Ascending aorta (tissue), 2 donors: Measurements from ENCODE around the gene KCNJ5. TPM values are rescaled to one million over a fixed set of nuclear protein-coding genes. Genes with fewer than 3 reads are reported as not detected.

ENCODE experiments used
- DNase-seq, 2 donors: peaks; one replicate each; pipeline ENCODE4 v3.0.0-alpha.2; 2019; ENCODE audit warnings: low spot score in 2 of 2
- H3K27ac ChIP-seq, 2 donors: fragments of 200-600 bp; sonication (generic); one replicate each; pipeline ENCODE4 v1.5.1; 2016 to 2017; ENCODE audit warnings: mild to moderate bottlenecking in 1 of 2
- H3K27me3 ChIP-seq: fragments of 200-600 bp; sonication (generic); one replicate; pipeline ENCODE4 v1.5.1; 2017
- H3K36me3 ChIP-seq, 2 donors: fragments of 200-600 bp; sonication (generic); one replicate each; pipeline ENCODE4 v1.5.1; 2016
- H3K4me1 ChIP-seq, 2 donors: fragments of 200-600 bp; sonication (generic); one replicate each; pipeline ENCODE4 v1.5.1; 2016 to 2017; ENCODE audit warnings: mild to moderate bottlenecking in 1 of 2
- H3K4me3 ChIP-seq, 2 donors: fragments of 200-600 bp; sonication (generic); one replicate each; pipeline ENCODE4 v1.5.1; 2016 to 2017; ENCODE audit warnings: mild to moderate bottlenecking in 1 of 2
- H3K9me3 ChIP-seq, 2 donors: fragments of 200-600 bp; sonication (generic); one replicate each; pipeline ENCODE4 v1.5.1; 2016
- CTCF ChIP-seq, 3 experiments: fragments of 200-600 bp in 2 of 3; fragments of 450-650 bp in 1 of 3; sonication (generic) in 2 of 3; IDR thresholded peaks; one replicate each; pipeline ENCODE4 v1.5.1; 2016 to 2019; ENCODE audit warnings: antibody characterized with exemption in 3 of 3, mild to moderate bottlenecking in 1 of 3, moderate library complexity in 1 of 3
- intact Hi-C: fragments of 100-400 bp; cut with DNase I; formaldehyde crosslinking; loops from one replicate; pipeline ENCODE4 v1.15.1; 2023
- total RNA-seq: library from RNA; depleted of rRNA; stranded (reverse); fragments of >200 nt; gene quantifications from one replicate; pipeline ENCODE4 v1.1.0, GENCODE V29; 2016

KCNJ5 gene
- 0.53 TPM for total RNA-seq

GRCh38 chr11:128890543-128891368 lies at the start of gene KCNJ5:
Gene KCNJ5 (plus strand): TSS chr11:128891356. CDS start chr11:128911274, 19,918 bp downstream.
- DNase-seq, result no peak
- H3K4me1 ChIP-seq, result peaks cover 8 to 9% of the 10 kb centered on the region in 2 donors
- H3K27me3 ChIP-seq, result no peaks in the 10 kb centered on the region
- intact Hi-C loops, result loop anchor here (2.0 to 10.0 kb wide), 3 partner anchors 14 to 366 kb away; no protein-coding TSS in a partner anchor
- TF ChIP-seq CTCF (IDR thresholded peaks at IDR 0.05), result no peak
- no peaks in the 10 kb centered on the region for H3K9me3 ChIP-seq
- peak within 1 kb of the TSS; percentile 76 to 77 for H3K4me3 ChIP-seq
- no peak within 1 kb of the TSS for H3K27ac ChIP-seq
- no peaks in the 10 kb centered on the region for H3K36me3 ChIP-seq

GRCh38 chr11:128841461-128842072 lies 49.6 kb upstream of the KCNJ5 start:
- Histone ChIP-seq H3K4me3 (no peak overlapping the region), H3K36me3 (no peaks in the 10 kb centered on the region), H3K27me3 (no peaks in the 10 kb centered on the region), H3K4me1 (peaks cover 0 to 2% of the 10 kb centered on the region in 2 donors), H3K9me3 (no peaks in the 10 kb centered on the region), H3K27ac (no peak overlapping the region)
- TF ChIP-seq CTCF (IDR thresholded peaks at IDR 0.05), result no peak
- intact Hi-C loops, result no loop called here
- DNase-seq, result no peak

GRCh38 chr11:128843198-128843785 lies 47.9 kb upstream of the KCNJ5 start:
- Histone ChIP-seq H3K27ac (no peak overlapping the region), H3K27me3 (no peaks in the 10 kb centered on the region), H3K9me3 (no peaks in the 10 kb centered on the region), H3K4me3 (no peak overlapping the region), H3K36me3 (no peaks in the 10 kb centered on the region), H3K4me1 (peaks cover 0 to 2% of the 10 kb centered on the region in 2 donors)
- TF ChIP-seq CTCF (IDR thresholded peaks at IDR 0.05), result no peak
- no peak for DNase-seq
- intact Hi-C loops, result no loop called here

DNA sequence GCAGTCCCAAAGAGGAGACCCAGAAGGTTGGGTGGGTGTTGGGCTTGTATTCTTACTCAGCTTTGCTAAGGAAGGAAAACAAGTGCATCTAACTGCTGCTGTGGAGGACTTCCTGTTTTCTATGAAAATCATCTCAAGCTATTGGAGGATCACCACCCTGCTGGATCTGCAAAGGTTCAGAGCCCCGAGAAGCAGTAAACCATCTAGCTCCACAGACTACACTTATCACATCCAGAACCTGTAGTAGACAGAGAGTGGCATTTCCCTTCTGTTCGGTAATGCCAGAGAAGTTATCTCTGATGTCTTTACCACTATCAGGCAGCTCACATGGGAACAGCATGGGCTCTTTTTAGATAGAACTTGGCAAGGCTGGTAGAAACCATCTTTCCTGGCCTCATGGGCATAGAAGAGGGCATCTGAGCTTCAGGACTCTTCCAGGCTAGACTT lies 45.8 kb upstream of the KCNJ5 start:
- H3K36me3 ChIP-seq, result no peaks in the 10 kb centered on the region
- no peaks in the 10 kb centered on the region for H3K27me3 ChIP-seq
- no peak for DNase-seq
- H3K4me1 ChIP-seq, result peaks cover 0 to 2% of the 10 kb centered on the region in 2 donors
- no peak overlapping the region for H3K27ac ChIP-seq
- no peaks in the 10 kb centered on the region for H3K9me3 ChIP-seq
- no peak overlapping the region for H3K4me3 ChIP-seq
- intact Hi-C loops, result no loop called here
- no peak for TF ChIP-seq CTCF (IDR thresholded peaks at IDR 0.05)

GRCh38 chr11:128846985-128847384 lies 44.2 kb upstream of the KCNJ5 start:
- H3K36me3 ChIP-seq, result no peaks in the 10 kb centered on the region
- no peak overlapping the region for H3K4me3 ChIP-seq
- no peaks in the 10 kb centered on the region for H3K9me3 ChIP-seq
- H3K27me3 ChIP-seq, result no peaks in the 10 kb centered on the region
- intact Hi-C loops, result no loop called here
- H3K27ac ChIP-seq, result no peak overlapping the region
- H3K4me1 ChIP-seq, result peaks cover 0 to 2% of the 10 kb centered on the region in 2 donors
- no peak for TF ChIP-seq CTCF (IDR thresholded peaks at IDR 0.05)
- no peak for DNase-seq
